ENCODE measurements around the gene CUL7.
"Not testable (repeated sequence)": the region's sequence is repeated elsewhere in the genome, so short reads cannot be mapped to it uniquely, and the experiment has no call there.

The CUL7 gene

DNA sequence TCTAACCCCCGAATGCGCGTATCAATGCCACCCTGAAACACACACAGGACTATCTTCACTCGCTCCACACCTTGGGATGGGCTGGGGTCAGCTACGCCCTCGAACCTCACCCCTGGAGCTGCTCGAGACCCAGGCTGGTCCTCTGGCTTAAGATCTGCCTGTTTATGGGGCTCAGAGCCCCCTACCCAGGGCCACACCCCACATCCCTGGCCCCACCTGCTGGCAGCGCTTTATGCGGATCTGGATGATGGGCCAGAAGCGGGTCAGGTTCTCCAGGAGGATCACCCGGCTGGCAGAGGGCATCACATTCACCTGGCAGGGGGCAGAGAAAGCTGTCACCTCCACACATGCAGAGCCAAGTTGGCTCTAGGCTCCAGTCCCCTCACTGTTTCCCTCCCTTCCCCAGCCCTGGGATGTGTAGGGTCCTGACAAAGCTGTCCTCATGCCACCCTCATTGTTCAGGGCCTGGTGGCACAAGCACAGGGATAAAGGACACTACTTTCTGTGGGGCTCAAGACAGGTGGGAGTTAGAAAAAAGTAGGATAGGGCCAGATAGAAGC lies 8.2 kb downstream of the CUL7 start:
- DNase-seq (ENCODE audit: low read depth), result no peak

DNA sequence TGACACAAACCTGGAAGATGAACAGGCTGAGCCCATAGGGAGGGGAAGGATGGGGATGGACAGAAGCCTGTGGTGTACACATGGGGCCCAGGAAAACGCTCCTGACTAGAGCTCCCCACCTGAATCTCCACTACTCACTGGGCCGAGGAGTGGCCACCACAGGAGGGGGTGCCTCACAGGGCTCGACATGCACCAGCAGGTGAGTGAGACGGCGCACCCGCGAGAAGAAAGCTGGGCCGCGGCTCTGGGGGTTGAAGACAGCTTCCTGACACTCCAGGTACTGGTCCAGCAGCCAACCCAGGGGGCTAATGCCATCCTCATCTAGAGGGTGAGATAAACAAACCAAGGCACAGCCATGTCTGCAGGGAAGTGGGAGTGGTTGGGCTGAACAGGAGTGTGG lies 10.3 kb downstream of the CUL7 start:
- DNase-seq (ENCODE audit: low read depth), result no peak

DNA sequence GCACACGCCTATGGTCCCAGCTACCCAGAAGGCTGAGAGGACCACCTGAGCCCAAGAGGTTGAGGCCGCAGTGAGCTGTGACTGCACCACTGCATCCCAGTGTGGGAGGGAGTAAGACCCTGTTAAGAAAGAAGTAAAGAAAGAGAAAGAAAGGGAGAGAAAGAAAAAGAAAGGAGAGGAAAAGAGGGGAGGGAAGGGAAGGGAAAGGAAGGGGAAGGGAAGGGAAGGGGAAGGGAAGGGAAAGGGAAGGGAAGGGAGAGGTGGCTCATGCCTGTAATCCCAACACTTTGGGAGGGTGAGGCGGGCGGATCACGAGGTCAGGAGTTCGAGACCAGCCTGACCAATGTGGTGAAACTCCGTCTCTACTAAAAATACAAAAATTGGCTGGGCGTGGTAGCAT lies 12.2 kb downstream of the CUL7 start:
- DNase-seq (ENCODE audit: low read depth), result not testable (repeated sequence)

DNA sequence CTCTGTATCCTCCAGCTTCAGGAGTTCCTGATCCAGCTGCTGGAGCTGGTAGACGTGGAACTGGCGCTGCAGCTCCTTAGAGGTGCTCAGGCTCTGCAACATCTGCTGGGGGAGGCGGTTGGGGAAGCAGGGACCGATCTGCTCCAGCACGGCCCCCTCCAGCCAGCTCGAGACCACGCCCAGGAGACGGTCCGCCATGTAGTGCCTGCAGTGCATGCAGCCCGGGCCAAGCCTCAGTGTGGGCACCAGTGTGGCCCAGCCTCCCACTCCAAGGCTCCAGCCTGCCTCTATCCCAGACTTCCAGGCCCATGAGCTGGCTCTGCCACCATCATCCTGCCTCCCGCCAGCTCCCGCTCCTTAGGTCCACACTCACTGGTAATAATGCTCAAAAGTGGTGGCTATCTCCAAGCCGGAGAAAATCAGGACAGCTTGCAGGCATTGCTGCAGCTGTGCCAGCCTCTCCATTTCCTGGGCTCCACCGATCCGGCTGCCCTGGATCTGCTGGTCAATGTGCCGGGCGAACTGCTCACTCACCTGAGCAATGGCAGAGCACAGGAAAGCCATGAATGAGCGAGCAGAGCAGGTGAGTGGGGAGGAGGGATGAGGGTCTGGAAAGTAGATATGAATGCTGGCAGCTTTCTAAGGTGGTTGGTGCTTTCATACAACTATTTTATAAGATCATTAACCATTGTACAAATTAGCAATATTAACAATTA lies 13.0 kb downstream of the CUL7 start:
- DNase-seq (ENCODE audit: low read depth), result no peak

DNA sequence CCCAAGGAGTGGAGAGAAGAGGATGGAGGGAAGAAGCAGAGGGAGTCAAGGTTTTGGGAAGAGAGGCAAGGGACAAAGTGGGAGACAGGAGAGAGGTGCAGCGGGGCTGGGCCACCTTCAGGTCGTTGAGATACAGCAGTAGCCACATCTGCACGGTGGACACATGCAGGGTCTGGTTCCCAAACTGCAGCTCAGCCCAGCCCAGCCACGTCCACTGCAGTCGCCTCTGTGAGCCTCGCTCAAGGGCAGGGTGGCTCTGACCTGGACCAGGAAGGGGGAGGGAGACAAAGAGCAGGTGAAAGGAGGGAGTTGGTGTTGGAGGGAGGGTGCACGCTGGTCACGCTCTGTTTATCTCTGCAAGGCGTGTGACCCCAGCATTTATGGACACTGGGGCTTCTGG lies 14.9 kb downstream of the CUL7 start:
- no peak for DNase-seq (ENCODE audit: low read depth)

DNA sequence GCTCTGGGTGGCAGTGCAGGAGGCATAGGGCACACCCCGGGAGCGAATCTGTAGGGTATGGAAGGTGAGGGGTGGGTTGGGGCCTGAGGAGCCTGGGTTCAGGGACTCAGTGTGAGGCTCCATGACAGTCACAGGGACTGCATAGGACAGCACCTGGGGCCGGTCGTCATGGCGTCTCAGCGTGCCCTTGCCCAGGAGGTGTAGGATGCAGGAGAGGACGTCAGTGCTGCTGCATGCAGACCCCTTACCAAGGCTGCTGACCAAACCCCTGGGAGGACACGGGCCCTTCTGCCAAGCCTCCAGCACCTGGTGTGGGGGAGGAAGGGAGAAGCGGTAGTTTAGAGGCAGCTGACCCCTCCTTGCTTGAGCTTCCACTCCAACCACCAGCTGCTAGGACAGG lies 15.9 kb downstream of the CUL7 start:
- no peak for DNase-seq (ENCODE audit: low read depth)

DNA sequence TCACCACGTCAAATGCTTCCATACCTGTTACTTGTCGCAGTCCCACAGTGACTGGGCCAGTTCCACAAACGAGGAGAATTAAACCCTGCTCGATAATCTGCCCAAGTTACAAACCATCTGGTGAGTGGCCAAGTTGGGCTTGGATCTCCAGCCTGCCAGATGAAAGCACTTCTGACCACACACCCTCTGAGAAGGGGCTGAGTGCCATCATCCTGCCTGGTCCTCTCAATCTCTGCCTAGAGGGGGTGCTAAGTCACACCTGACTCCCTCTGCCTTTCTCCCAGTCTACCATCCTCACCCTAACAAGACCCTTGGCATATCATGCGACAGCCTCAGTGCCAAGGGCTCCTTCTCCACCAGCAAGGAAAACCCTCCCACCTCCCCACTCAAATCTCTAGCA lies 16.5 kb downstream of the CUL7 start:
- DNase-seq (ENCODE audit: low read depth), result no peak

DNA sequence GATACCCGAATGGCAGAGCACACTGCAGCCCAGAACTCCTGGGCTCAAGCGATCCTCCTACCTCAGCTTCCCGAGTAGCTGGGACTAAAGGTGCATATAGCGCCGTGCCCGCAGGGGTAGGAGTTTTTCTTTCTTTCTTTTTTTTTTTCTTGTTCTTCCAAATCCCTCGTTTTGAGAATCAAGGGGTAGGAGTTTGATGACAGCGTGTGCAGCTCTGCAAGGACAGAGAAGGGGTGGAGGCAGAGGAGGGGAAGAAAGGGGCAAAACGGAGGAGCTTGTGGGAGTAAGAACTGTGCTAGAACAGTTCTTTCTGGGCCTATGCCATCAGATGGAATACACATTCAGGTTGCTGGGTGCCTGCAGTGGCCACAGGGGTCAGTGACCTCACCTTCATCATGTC lies 16.9 kb downstream of the CUL7 start:
- no peak for DNase-seq (ENCODE audit: low read depth)

DNA sequence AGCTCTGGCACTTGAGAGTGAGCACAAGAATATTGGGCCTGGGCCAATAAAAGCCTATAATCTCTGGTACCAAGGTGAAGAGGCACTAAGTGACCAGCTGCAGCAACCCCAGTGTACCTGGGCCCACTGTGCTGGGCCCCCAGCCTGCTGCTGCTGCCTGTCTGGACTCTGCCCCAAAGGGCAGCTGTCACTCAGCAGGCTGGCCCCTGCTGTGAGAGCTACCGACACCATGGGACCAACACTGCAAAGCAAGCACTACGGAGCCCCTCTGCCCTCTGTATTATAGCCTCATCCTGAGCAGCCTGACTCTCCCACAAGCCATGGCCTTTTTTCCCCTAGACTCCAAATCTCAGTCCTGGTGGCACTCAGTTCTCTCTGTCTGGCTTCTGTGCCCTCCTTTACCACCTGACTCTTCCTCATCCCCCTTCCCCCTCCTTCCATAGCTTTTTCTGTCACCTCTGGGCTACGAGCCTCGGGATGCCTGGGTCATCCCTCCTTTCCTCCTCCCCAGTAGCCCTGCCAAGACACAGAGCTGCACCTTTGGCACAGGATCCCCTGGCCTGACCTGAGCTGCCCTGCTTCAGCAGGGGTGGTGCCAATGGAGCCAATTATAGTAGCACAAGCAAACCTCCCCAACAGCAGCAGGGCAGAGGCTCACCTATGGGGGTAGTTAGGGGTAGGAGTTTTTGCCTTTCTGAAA lies 18.0 kb downstream of the CUL7 start:
- DNase-seq (ENCODE audit: low read depth), result no peak

DNA sequence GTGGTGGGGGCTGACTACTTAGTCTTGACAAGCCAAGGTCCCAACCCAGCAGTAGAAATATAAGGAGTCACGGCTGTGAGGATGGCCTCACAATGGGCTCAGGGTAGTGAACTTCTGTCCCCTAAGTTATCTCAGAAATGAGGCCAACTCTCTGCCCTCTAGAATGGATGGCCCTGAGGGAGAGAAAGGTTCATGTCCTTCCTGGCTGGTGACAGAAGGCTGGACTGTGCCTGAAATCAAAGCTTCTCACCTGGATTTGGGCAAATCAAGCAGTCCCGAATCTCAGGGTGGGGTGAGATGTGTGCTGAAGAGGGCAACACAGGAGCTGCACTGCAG lies 19.5 kb downstream of the CUL7 start:
- DNase-seq (ENCODE audit: low read depth), result no peak

DNA sequence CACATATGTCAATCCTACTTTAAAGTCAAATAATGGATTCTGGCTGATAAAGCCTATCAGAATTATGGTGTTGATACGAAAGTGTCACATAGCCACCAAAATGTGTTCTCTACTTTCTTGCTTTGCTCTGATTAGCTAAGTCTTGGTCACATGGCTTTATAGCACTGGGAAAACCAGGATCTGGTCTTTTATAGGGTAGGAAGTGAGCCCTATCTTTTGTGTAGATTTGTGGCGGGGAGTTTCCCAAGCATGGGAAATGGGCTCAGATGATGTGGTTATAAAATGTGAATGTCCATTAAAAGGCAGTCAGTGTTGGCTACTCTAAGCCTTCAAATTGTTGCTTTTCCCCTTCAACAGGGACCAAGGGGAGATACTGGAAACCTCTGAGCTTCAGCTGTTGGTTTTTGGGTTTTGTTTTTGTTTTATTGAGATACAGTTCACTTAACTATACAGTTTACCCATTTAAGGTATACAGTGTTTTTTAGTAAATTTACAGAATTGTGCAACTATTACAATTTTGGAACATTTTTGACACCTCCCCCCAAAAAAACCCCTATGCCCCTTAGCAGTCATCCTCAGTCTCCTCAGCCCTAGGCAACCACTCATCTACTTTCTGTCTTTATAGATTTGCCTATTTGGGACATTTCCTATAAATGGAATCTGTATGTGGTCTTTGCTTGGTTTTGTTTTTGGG lies 20.0 kb downstream of the CUL7 start:
- no peak for DNase-seq (ENCODE audit: low read depth)

DNA sequence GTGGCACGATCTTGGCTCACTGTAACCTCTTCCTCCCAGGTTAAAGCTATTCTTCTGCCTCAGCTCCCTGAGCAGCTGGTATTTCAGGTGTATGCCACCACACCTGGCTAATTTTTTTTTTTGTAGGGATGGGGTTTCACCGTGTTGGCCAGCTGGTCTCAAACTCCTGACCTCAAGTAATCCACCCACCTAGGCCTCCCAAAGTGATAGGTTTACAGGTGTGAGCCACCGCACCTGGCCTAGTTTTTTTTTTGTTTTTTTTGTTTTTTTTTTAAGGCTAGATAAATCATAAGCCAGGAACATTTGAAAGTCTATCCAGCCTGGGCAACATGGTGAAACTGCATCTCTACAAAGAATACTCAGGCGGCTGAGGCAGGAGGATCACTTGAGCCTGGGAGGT lies 21.3 kb downstream of the CUL7 start:
- no peak for DNase-seq (ENCODE audit: low read depth)

DNA sequence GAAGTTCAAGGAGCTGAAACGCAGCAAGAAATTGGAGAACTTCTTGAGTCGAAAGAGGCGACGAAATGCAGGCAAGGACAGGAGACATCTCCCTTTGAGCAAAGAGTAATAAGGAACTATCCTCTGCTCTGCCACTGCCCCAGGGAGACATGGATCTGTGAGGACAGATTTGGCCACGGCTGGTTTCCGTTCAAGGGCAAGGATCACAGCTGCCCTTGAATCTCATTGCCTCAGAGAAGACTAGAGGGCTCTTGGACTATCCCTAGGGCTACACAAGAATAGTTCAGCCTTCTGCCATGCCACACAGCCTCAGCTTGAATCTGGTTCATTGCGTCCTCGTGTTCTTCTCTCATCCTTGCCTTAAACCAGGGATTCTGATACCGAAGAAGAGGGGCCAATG lies 24.5 kb downstream of the CUL7 start:
- no peak for DNase-seq (ENCODE audit: low read depth)

DNA sequence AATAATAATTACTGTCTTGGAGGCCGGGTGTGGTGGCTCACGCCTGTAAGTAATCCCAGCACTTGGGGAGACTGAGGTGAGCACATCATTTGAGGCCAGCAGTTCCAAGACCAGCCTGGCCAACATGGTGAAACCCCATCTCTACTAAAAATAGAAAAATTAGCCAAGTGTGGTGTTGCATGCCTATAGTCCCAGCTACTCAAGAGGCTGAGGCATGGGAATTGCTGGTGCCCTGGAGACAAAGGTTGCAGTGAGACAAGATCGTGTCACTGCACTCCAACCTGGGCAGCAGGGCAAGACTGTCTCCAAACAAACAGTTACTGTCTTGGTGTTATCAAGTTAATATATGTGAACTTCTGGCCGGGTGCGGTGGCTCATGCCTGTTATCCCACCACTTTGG lies 27.3 kb downstream of the CUL7 start:
- DNase-seq (ENCODE audit: low read depth), result no peak

DNA sequence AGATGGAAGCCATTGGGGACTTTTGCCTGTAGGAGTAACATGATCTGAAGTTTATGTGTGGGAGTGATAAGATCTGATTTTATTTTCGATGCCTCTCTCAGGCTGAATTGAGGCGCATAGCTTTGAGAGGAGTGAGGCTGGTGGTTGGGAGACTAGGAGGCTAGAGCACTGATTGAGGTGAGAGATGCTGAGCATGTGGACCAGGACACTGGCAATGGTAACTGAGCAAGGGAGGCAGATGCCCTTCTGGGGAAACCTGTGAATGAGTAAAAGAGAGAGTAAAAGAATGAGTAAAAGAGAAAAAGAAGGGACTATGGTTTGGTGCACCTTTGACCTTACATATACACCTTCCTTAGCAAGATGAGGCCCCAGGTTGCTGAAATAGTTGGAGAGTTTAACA lies 29.2 kb downstream of the CUL7 start:
- DNase-seq (ENCODE audit: low read depth), result no peak

DNA sequence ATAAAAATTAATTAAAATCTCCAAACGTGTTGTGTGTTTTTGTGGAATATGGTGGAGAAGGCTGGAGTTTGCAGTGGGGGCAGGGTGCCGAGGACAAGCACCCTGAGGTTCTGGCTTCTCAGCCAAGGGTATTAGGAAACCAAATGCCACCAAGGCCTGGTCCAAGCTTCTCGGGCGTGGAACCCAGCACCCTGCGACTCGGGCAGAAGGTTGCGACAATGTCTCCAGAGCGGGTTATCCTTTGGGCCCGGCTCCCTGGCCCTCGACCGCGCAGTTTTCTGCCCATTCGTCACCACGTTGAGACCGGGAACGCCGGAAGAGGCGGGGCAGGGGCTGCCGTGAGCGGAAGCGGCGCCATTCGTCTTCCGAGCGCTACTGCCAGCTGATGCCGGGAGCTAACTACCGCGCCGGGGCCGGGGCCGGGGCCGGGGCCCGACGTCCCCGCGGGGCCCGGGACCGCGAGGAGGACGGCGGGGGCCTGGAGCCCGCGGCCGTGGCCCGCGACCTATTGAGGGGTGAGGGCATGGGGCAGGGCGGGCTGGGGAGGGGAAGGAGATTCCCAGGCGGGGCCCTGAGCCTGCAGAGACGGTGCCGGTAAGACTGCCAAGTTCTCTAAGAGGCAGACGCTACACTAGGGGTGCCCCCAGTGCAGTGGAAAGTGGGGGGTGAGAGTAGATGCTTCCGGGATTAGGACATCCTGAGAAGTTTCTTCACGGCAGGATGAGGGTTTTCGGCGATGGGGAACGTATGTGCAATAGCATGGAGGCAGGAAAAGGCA lies 32.2 kb downstream of the CUL7 start, which contains the start of gene RRP36:
TSS of gene RRP36 (plus strand) at position 354 of the 778 bp plus-strand sequence. CDS start at position 386, 32 bp downstream.
- peak; percentile 14 for DNase-seq (ENCODE audit: low read depth)

DNA sequence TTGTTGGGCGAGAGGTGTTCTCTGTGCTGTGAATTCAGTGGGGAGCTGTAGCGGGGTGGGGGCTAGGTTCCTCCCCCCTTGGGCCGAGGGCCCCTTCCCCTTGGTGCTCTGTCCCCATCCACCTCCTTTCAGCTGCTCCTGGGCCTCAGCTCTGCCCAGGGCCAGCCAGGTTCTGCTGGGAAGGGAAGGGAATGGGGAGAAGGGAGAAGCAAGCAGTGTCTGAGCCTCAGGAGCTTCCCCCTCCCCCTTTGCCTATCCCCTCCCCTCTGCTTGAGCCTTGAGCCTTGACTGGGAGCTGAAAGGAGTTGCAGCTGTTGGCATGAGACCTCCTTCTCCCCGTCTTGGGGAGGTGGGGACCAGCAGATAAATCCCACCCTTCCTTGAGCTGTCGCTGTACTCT lies 32.8 kb downstream of the CUL7 start:
- no peak for DNase-seq (ENCODE audit: low read depth)

DNA sequence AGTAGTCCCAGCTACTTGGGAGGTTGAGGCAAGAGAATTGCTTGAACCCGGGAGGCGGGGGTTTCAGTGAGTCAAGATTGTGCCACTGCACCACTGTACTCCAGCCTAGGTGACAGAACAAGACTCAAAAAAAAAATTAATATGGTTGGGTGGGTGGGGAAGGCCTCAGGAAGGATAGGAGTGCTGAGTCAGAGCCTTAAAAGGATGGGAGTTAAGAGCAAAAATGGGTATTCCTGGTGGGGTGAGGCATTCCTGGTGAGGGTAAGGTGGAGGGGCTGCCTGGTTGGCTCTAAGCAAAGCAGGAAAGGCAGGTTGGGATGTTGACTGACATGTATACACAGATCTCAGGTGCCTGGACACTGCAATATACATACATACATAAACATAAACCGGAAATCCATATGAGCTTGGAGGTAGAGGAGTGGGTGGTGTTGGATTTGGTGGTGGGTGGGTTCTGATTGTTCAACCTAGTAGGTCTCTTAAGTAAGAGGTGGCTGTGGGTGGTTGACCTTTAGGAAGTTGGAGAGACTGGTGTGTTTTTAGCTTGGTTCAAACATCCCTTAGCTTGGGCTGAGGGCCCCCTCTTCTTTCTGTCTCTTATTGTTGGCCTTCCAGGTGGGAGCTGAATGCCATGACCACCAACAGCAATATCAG lies 33.5 kb downstream of the CUL7 start:
- no peak for DNase-seq (ENCODE audit: low read depth)

DNA sequence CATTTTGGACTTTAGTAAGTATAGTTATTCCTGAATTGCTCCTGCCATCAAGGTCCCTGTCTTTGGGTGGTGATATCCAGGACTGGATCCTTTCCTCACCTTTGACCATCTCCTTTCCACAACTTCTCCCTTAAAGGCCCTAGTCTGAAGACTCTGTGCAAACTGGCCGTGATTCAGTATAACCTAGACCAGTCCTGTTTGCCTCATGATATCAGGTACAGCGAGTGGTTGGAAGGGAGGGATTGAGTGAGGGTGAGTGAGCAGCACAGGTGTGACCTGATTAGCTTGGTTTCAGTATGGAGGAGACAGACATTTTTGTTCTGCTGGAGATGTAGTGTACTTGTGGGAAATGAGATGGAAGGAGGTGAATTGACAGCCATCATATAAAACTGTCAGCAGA lies 34.5 kb downstream of the CUL7 start:
- no peak for DNase-seq (ENCODE audit: low read depth)

DNA sequence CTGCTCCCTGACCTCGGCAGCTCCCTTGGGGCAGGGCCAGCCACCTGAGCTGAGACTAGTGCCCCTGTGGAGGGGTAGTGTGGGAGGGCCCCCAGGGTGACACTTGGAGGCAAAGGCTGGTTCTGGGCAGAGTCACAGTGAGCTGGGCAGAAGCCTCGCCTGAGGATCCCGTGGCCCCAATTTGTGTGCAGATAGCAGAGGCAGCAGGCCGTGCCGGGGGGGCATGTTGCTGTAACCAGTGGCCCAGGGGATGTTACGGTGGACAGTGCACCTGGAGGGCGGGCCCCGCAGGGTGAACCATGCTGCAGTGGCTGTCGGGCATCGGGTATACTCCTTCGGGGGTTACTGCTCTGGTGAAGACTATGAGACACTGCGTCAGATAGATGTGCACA lies 36.7 kb downstream of the CUL7 start:
- no peak for DNase-seq (ENCODE audit: low read depth)

DNA sequence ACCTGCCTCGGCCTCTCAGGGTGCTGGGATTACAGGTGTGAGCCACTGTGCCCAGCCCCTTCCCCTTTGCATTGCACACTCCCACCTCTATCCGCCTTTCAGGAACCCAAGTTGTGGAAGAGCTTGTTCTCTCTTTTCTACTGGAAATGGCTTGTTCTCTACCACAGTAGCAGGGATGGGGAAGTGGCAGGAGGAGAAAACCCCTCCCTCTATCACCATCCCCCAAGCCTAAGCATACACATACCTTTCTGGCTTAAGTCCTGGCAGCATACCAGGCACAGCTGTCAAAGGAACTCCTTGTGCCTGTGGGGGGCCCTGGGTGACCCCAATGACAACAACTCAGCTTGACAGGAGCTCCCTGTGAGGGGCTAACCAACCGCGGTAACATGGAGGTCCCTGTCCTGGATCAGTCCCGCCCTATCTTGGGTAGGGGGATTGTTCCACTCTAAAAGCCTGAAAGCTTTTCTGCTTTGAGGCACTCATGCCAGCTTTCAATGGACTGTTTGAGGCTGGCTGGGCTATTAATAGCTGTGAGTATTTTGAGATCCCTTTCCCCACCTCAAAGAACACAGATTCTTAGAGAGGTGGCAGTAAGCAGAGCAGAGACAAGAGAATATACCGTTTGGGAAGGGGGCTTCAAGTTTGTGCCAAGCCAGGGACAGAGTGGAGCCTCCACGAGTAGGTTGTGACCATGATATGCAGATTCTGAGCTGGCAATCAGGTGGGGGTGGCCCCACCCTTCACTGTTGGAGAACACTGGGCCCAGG lies 37.3 kb downstream of the CUL7 start:
- no peak for DNase-seq (ENCODE audit: low read depth)
